A549 (cell line): ENCODE measurements around the gene ALOX5. TPM values are rescaled to one million over a fixed set of nuclear protein-coding genes. Genes with fewer than 3 reads are reported as not detected.
A peak's percentile ranks its signal among the peaks of the same experiment; 100 is the strongest.

Source experiments
- ATAC-seq, 2 experiments: fragments of 200-7000 bp in 1 of 2; fragments of >200 bp in 1 of 2; cut with Nextera tagmentation in 1 of 2; cut with Tn5 transposase in 1 of 2; 3 replicates each; pipeline versions ENCODE4 v1.8.0 to v1.9.1; 2018 to 2020; ENCODE audit warnings: mild to moderate bottlenecking in 1 of 2, moderate library complexity in 1 of 2
- CTCF ChIA-PET: fragments of 300-600 bp; sonication (Branson Sonifier 250); formaldehyde crosslinking; extraction: SDS; loops from one replicate; lab custom pipeline; 2021; ENCODE audit warnings: antibody characterized with exemption, inconsistent platforms; lab: Yijun Ruan, JAX
- POLR2A ChIA-PET: fragments of 350-600 bp; formaldehyde crosslinking; extraction: SDS; loops from one replicate; lab custom pipeline; 2021; ENCODE audit warnings: antibody characterized with exemption, inconsistent platforms; lab: Yijun Ruan, JAX
- DNase-seq, 2 experiments: peaks; one replicate each; pipeline versions ENCODE4 v3.0.0 to v3.0.0-alpha.2; 2011 to 2016; ENCODE audit warnings: low read depth in 1 of 2, low spot score in 1 of 2
- FAIRE-seq: peaks from 2 replicates; lab custom pipeline; 2011; peaks lifted over from hg19 to GRCh38; lab: Jason Lieb, UNC
- H3K27ac ChIP-seq, 2 experiments: fragments of >200 bp; sonication (Bioruptor Twin); formaldehyde crosslinking; 3 replicates each; pipeline ENCODE4 v1.5.1; 2016 to 2017
- H3K4me1 ChIP-seq: fragments of >200 bp; sonication (Bioruptor Twin); formaldehyde crosslinking; 3 replicates; pipeline ENCODE4 v1.6.1; 2016
- H3K4me2 ChIP-seq: fragments of >200 bp; sonication (Bioruptor Twin); formaldehyde crosslinking; 3 replicates; pipeline ENCODE4 v1.6.1; 2016
- H3K4me3 ChIP-seq: fragments of >200 bp; sonication (Bioruptor Twin); formaldehyde crosslinking; 3 replicates; pipeline ENCODE4 v1.5.1; 2016
- H3K9me3 ChIP-seq: fragments of >200 bp; sonication (Bioruptor Twin); formaldehyde crosslinking; 3 replicates; pipeline ENCODE4 v1.6.1; 2016
- ATOH8 ChIP-seq: fragments of 250-450 bp; sonication (Bioruptor Pico); IDR thresholded peaks from 2 replicates; pipeline ENCODE4 v1.5.0; 2020; ENCODE audit warnings: low read depth, mild to moderate bottlenecking, moderate library complexity
- CHD4 ChIP-seq: fragments of 200-600 bp; sonication (generic); IDR thresholded peaks from 2 replicates; pipeline ENCODE4 v1.6.1; 2016; ENCODE audit warnings: antibody characterized with exemption, mild to moderate bottlenecking, borderline replicate concordance
- CTCF ChIP-seq: fragments of >200 bp; sonication (Bioruptor Twin); formaldehyde crosslinking; IDR thresholded peaks from 3 replicates; pipeline ENCODE4 v1.5.1; 2016
- EHF ChIP-seq: fragments of 250-450 bp; sonication (Bioruptor Pico); IDR thresholded peaks from 2 replicates; pipeline ENCODE4 v1.5.0; 2020; ENCODE audit warnings: mild to moderate bottlenecking
- ELK1 ChIP-seq: fragments of 150-350 bp; IDR thresholded peaks from 2 replicates; pipeline ENCODE4 v1.6.1; 2014; ENCODE audit warnings: low read depth, mild to moderate bottlenecking, low read length
- FOSL2 ChIP-seq, 2 experiments: fragments of 450-650 bp in 1 of 2; fragments of >200 bp in 1 of 2; sonication (Bioruptor Twin) in 1 of 2; formaldehyde crosslinking; IDR thresholded peaks; 2 replicates each; pipeline versions ENCODE4 v1.5.0 to v1.6.1; 2016 to 2020; ENCODE audit warnings: mild to moderate bottlenecking in 1 of 2, moderate library complexity in 1 of 2
- HES2 ChIP-seq: fragments of >200 bp; sonication (Bioruptor Twin); formaldehyde crosslinking; IDR thresholded peaks from 2 replicates; pipeline ENCODE4 v1.6.1; 2016
- HMGXB4 ChIP-seq: fragments of 250-450 bp; sonication (Bioruptor Pico); IDR thresholded peaks from 2 replicates; pipeline ENCODE4 v1.5.0; 2021; ENCODE audit warnings: mild to moderate bottlenecking, moderate library complexity, borderline replicate concordance
- HOXA7 ChIP-seq: fragments of 250-450 bp; sonication (Bioruptor Pico); IDR thresholded peaks from 2 replicates; pipeline ENCODE4 v1.5.0; 2020; ENCODE audit warnings: mild to moderate bottlenecking, moderate library complexity
- HOXB13 ChIP-seq: fragments of 250-450 bp; sonication (Bioruptor Pico); IDR thresholded peaks from 2 replicates; pipeline ENCODE4 v1.5.0; 2020; ENCODE audit warnings: low read depth, mild to moderate bottlenecking, moderate library complexity
- HOXB5 ChIP-seq: fragments of 250-450 bp; sonication (Bioruptor Pico); IDR thresholded peaks from 2 replicates; pipeline ENCODE4 v1.5.0; 2020; ENCODE audit warnings: mild to moderate bottlenecking, moderate library complexity
- JUN ChIP-seq, 2 experiments: fragments of >200 bp; sonication (Bioruptor Twin); formaldehyde crosslinking; IDR thresholded peaks; 2 replicates in 1 of 2; 3 replicates in 1 of 2; pipeline ENCODE4 v1.6.1; 2016 to 2017
- JUNB ChIP-seq: fragments of >200 bp; sonication (Bioruptor Twin); formaldehyde crosslinking; IDR thresholded peaks from 2 replicates; pipeline ENCODE4 v1.6.1; 2016
- KDM5A ChIP-seq: fragments of 200-600 bp; sonication (generic); IDR thresholded peaks from 2 replicates; pipeline ENCODE4 v1.6.1; 2016; ENCODE audit warnings: antibody characterized with exemption, mild to moderate bottlenecking
- MAFK ChIP-seq: fragments of 450-650 bp; IDR thresholded peaks from 2 replicates; pipeline ENCODE4 v1.6.1; 2014; ENCODE audit not compliant: partially characterized antibody
- MAX ChIP-seq: IDR thresholded peaks from 2 replicates; pipeline ENCODE4 v1.6.1; 2012
- NPAS2 ChIP-seq: fragments of 250-450 bp; sonication (Bioruptor Pico); IDR thresholded peaks from 2 replicates; pipeline ENCODE4 v1.8.0; 2022; ENCODE audit warnings: mild to moderate bottlenecking, moderate library complexity, borderline replicate concordance
- NR3C1 ChIP-seq: fragments of >200 bp; sonication (Bioruptor Twin); formaldehyde crosslinking; IDR thresholded peaks from 3 replicates; pipeline ENCODE4 v1.6.1; 2017
- PBX3 ChIP-seq: IDR thresholded peaks from 2 replicates; pipeline ENCODE4 v1.6.1; 2012
- PHF8 ChIP-seq: fragments of 200-600 bp; sonication (generic); IDR thresholded peaks from 2 replicates; pipeline ENCODE4 v1.6.1; 2016; ENCODE audit warnings: low read depth, mild to moderate bottlenecking, antibody characterized with exemption, moderate library complexity, borderline replicate concordance
- RAD21 ChIP-seq, 2 experiments: fragments of >200 bp in 1 of 2; sonication (Bioruptor Twin) in 1 of 2; formaldehyde crosslinking in 1 of 2; IDR thresholded peaks in 1 of 2; conservative IDR thresholded peaks in 1 of 2; 2 replicates in 1 of 2; 3 replicates in 1 of 2; pipeline ENCODE4 v1.6.1; 2012 to 2018; ENCODE audit warnings: inconsistent platforms in 1 of 2
- RCOR1 ChIP-seq: fragments of 150-350 bp; IDR thresholded peaks from 2 replicates; pipeline ENCODE4 v1.6.1; 2014; ENCODE audit warnings: antibody characterized with exemption, low read length, low read depth
- SMC3 ChIP-seq: fragments of >200 bp; sonication (Bioruptor Twin); formaldehyde crosslinking; IDR thresholded peaks from 3 replicates; pipeline ENCODE4 v1.6.1; 2018; ENCODE audit warnings: inconsistent platforms
- SREBF2 ChIP-seq: fragments of 450-650 bp; IDR thresholded peaks from 2 replicates; pipeline ENCODE4 v1.6.1; 2014; ENCODE audit warnings: mild to moderate bottlenecking, moderate library complexity
- TP53 ChIP-seq: fragments of 250-450 bp; sonication (Bioruptor Pico); IDR thresholded peaks from 2 replicates; pipeline ENCODE4 v1.5.0; 2021; ENCODE audit warnings: mild to moderate bottlenecking, moderate library complexity
- ZSCAN20 ChIP-seq: fragments of 250-450 bp; sonication (Bioruptor Pico); IDR thresholded peaks from 2 replicates; pipeline ENCODE4 v1.8.0; 2022; ENCODE audit warnings: mild to moderate bottlenecking, moderate library complexity
- WGBS: methylation state at CpG from one replicate; pipeline ENCODE4 v1.1.6; 2017; ENCODE audit errors: missing lambda C conversion rate; 5-methylcytosine and 5-hydroxymethylcytosine counted together
- polyA plus RNA-seq, 4 experiments: library from polyadenylated mRNA; depleted of rRNA in 3 of 4; stranded (reverse); fragments of >200 nt; fragmentation: RNase III in 1 of 4; extraction: RNeasy Plus Mini Kit Qiagen cat#74134 plus additional on column Dnase treatment in 1 of 4; gene quantifications; 2 replicates in 3 of 4; 3 replicates in 1 of 4; pipeline ENCODE4 v1.2.3, GENCODE V29; 2011 to 2017

The ALOX5 gene
- polyA plus RNA-seq, 2 of the 4 experiments (the other 2 are of a cell fraction), result 0.18 to 0.40 TPM

- no peak; a peak in 1 of 6 replicates for ATAC-seq
- ChIA-PET CTCF (no interaction called here), POLR2A (no interaction called here)
- WGBS, result 66% methylated on average over 15 of the region's 15 CpGs
- TF ChIP-seq RCOR1 (no peak), CHD4 (no peak), HMGXB4 (CRISPR knock-in tag) (no peak), ZSCAN20 (CRISPR knock-in tag) (no peak), RAD21 (conservative IDR thresholded peaks at IDR 0.05 in 1 of 2, IDR thresholded peaks at IDR 0.05 in 1 of 2) (no peak), PBX3 (no peak), JUNB (no peak), HOXA7 (CRISPR knock-in tag) (no peak), FOSL2 (IDR thresholded peaks at IDR 0.05) (no peak), FOSL2 (CRISPR knock-in tag; IDR thresholded peaks at IDR 0.05) (no peak), SMC3 (no peak), MAFK (no peak), EHF (no peak), ELK1 (no peak), HOXB13 (CRISPR knock-in tag) (no peak), HOXB5 (no peak), ATOH8 (CRISPR knock-in tag) (no peak), TP53 (CRISPR knock-in tag) (no peak), NR3C1 (no peak), NPAS2 (CRISPR knock-in tag) (no peak), HES2 (no peak)
- TF ChIP-seq, all 56 proteins: peak for 0
- Histone ChIP-seq H3K4me2 (peak overlapping the region; percentile 50; the same call in 2 of the 3 replicates), H3K9me3 (no peaks in the 10 kb centered on the region), H3K4me1 (no peaks in the 10 kb centered on the region), H3K27ac (no peak overlapping the region), H3K4me3 (0 out of 3 replicates have a peak overlapping the region, but pooled peaks have one; percentile 17)
- FAIRE-seq (no peak), DNase-seq (no peak)
Measured at GRCh38 chr10:45418417-45418848, 44.4 kb downstream of the ALOX5 start.

GRCh38 chr10:45418849-45419675, 45.0 kb downstream of the ALOX5 start:
- peak overlapping the region in 1 of 2 experiments; percentile 65; a peak in 2 of 6 replicates for H3K27ac ChIP-seq
- ATAC-seq (peak; percentile 66 to 77), DNase-seq (no peak), FAIRE-seq (no peak)
- ChIA-PET POLR2A (no interaction called here), CTCF (no interaction called here)
- no peaks in the 10 kb centered on the region for H3K9me3 ChIP-seq
- WGBS, result 62% methylated on average over 48 of the region's 60 CpGs
- H3K4me2 ChIP-seq, result peak overlapping the region; percentile 50; the same call in 2 of the 3 replicates
- no peaks in the 10 kb centered on the region for H3K4me1 ChIP-seq
- peak overlapping the region; percentile 17; the same call in 2 of the 3 replicates for H3K4me3 ChIP-seq
- TF ChIP-seq NR3C1 (no peak), CHD4 (no peak), ELK1 (no peak), SREBF2 (no peak), EHF (no peak), CTCF (no peak), MAX (no peak), KDM5A (no peak), JUN (IDR thresholded peaks at IDR 0.05) (no peak), PHF8 (no peak), MAFK (no peak), ZSCAN20 (CRISPR knock-in tag) (no peak)
